GM19324 (cell line): ENCODE results near the gene MYOF.

Experiments used
- ATAC-seq: cut with Tn5 transposase; IDR thresholded peaks from one replicate; pipeline ENCODE4 v1.9.1; 2021; ENCODE audit warnings: mild to moderate bottlenecking, moderate library complexity; ENCODE audit not compliant: unreplicated experiment, low FRiP score

The MYOF gene

DNA sequence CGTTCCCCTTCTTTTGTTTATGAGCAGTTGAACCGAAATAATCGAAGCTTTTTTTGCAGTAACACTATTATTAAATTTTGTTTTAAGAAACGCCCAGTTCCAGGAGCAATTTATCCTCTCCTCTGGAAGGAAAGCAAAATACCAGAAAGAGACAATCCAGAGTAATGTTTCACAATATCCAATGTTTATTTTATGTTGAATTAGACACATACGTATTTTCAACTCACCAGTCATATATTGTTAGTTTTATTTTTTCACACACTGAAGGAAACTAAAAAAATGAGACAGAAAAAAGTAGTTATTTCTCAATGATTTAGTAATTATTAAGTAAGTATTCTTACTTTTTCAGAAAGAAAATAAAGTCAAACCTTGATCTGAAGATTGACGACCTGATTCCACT is 85.1 kb downstream of the MYOF start:
- no peak for ATAC-seq

DNA sequence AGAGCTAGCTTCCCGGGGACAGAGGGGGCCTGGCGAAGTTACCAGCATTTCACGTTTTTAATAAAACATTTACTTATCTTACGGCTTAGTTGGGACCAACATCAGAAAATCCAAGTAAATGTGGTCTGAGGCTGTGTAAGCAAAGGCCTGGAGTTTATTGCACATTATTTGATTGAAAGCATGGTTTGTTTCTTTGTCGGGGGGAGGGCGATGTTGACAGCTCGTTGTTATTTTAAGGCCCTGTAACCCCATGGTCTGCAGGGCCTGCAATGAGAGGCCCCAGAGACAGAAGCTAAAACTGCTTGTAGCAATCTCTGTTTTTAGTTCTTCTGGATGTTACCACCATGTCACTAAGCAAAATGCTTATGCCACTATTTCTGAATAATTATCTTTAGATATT is 88.9 kb downstream of the MYOF start:
- ATAC-seq, result no peak

GRCh38 chr10:93392121-93392520 is 90.0 kb downstream of the MYOF start:
- ATAC-seq, result no peak

DNA sequence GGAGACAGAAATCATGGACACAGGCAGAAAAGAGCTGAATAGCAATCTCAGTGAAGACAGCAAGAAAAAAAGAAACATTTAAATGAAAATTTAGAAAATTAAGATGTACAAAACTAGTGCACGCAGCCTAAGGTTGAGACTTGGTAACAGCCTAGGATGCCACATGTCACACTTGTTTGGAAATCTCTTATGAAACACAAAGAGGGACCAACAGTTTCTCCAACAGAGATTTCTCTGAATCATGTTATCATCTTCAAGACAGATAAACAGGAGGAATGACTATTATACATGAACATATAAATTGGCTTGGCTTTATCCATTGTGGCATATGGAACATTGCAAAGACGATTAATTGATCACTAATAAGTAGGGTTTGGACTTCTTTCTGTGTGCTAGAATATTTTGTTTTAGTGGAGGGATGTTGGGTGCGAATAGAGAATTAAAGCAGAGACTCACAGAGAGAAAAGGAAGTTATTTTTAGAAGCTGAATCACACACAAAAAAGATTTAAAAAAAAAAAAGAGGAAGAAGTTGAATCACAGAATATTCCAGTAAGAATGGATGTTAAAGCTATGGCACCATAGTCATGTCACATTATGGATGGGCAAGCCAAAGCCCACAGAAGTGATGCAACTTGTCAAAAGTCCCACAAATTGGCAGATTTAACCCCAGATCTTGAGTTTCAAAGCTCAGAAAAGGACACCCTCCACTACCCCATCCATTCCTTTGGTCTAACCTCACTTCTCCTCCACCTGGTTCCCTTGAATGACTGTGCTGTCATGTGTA is 91.6 kb downstream of the MYOF start:
- ATAC-seq, result no peak

DNA sequence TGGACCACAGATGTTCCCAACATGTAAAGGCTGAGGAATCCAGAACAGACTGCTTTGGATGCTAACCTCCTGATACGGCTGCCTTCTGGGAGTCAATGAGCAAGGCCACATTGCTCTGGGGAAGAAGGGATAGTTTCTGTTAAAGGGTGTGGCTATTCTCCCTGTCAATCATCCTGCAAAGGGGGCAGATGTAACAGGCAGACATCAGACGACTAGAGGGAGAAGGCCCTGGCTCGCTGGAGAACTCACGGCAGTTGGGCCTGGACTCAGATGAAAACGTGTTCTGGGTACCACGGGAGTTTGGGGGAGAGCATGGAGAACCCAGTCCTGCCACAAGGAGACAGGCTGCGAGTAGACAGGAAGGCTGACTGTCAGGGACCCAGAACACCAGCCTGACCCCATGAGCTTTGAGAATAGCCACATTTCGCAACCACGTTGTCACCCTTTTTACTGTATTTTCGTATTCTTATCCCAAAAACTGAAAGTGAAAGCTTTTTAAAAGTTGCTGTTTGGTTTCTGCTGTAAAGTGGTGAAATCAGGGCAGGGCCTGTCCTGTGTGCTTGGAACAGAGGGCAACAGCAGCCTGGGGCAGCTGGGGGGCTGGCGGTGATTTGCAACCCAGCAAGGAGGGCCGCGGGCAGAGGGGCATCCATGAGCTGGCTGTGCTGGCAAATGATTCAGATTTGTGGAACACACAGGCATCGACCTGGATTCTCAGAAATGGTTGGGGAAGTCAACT is 95.3 kb downstream of the MYOF start:
- ATAC-seq, result no peak

- ATAC-seq, result no peak
Observed at GRCh38 chr10:93385345-93385744, 96.8 kb downstream of the MYOF start.

DNA sequence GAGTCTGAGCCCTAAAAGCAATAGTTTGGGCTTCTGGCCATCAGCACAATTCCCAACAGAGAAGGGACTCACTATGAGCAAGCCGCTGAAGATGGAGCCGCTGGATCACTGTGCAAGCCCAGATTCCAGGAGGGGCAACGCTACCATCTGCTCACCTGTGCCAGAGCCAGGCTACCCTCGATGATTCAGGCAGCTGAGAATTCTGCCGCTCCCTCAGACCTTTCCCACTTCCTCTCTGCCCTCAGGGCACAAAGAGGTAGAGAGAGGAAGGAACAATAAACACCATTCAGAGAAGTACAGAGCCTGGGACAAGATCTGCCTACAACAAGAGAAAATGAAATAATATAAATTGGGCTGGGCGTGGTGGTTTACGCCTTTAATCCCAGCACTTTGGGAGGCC is 98.1 kb downstream of the MYOF start:
- ATAC-seq, result no peak

- ATAC-seq, result no peak
Observed at GRCh38 chr10:93383562-93383981, 98.6 kb downstream of the MYOF start.

DNA sequence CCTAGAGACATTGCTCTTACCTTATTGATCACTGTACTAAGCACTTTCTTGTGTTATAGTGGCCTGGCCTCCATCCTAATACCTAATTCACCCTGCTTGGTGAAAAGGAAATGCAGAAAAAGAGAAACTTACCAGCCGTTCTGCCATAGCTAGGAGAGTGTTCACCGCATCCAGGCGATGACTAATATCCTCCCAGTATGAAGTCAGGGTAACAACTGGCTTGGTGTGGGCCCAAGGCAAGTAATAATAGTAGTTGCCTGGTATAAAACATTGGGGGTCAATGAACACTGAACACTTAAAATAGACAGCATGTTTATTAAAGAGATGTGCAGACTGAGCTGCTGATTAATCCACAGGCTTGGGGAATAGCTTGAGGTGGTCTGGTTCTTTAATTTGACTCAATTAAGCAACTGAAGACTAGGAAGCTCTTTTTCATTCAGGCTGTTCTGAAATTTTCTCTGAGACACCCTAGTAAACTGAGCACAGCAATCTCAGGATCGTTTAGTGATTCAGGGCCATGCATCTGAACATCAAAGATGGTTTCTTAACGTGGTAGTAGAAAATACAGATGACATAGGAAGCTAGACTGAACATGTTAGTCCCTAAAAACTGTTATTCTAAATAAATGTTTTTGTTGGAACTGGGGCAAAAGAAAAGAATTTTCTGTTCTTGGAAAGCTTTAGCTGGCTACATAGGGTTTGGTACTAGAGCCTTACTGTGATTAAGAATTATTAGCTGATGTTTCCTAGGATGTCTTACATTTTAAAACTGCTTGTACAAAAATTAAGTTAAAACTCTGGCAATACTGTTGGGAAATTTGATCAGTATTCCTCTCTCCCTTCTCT is 102.2 kb downstream of the MYOF start:
- no peak for ATAC-seq

- no peak for ATAC-seq
Observed at GRCh38 chr10:93378997-93379730, 103.0 kb downstream of the MYOF start.

- no peak for ATAC-seq
Observed at GRCh38 chr10:93378039-93378438, 104.1 kb downstream of the MYOF start.

- ATAC-seq, result no peak
Observed at GRCh38 chr10:93376372-93377293, 105.5 kb downstream of the MYOF start.

- no peak for ATAC-seq
Observed at GRCh38 chr10:93370961-93371360, 111.2 kb downstream of the MYOF start.

DNA sequence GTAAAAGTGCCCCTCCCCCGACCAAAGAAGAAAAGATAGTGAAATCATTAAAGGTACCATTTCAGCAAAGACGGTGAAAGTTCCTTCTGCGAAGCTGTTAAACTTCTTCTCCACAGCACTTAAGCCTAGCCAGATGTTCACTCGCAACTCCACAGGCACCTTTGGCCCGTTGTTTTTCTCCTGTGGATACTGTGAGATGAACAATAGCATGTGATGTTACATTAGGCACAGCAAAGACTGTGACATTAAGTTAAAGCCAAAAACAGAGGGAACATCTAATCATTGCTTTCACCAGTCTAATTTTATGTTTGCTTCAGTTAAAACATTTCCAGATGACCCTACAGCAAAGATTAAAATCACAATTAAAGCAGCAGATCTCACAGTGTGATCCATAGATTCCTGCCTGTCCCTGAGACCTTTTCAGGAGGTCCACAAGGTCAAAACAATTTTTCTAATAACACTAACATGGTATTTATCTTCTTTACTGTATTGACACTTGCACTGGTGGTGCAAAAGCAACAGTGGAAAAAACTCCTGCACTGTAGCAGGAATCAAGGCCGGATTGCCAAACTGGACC is 112.5 kb downstream of the MYOF start:
- no peak for ATAC-seq

DNA sequence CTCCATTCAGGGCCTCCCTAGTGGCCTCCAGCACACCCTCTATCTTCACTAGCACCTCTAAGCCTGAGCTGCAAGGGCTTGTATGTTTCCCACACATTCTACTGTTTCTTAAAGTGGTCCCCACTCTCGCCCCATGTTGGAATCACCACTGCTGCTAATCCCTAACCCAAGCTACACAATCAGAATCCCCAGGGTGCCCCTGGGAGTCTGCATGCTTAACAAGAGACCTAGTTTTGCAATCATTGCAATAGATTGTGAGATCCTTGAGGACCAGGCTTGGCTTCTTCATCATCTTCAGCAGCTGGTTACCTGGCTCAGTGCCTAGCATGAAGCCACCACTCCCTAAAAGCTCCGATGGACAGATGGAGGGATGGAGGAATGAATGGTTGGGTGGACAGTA is 113.9 kb downstream of the MYOF start:
- ATAC-seq, result no peak

DNA sequence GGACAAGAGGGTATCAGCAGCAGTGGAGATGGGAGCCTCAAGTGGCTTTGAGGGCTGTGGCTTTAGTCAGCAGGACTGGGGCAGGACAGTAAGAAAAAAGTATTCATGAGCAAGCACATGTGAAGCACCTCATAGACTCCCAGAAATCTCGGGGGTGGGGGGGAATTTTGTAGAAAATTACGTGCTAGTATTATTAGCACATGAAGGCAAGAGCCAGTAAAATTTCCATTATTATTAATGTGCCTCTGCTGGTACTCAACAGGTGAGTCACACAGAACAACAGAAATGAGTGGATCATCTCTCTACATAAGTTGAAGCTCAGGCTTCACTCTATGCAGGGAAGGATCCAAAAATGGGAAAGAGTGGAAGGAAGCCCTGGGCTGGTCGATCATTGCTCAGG is 114.5 kb downstream of the MYOF start:
- ATAC-seq, result no peak

GRCh38 chr10:93364966-93365365 is 117.2 kb downstream of the MYOF start:
- no peak for ATAC-seq

DNA sequence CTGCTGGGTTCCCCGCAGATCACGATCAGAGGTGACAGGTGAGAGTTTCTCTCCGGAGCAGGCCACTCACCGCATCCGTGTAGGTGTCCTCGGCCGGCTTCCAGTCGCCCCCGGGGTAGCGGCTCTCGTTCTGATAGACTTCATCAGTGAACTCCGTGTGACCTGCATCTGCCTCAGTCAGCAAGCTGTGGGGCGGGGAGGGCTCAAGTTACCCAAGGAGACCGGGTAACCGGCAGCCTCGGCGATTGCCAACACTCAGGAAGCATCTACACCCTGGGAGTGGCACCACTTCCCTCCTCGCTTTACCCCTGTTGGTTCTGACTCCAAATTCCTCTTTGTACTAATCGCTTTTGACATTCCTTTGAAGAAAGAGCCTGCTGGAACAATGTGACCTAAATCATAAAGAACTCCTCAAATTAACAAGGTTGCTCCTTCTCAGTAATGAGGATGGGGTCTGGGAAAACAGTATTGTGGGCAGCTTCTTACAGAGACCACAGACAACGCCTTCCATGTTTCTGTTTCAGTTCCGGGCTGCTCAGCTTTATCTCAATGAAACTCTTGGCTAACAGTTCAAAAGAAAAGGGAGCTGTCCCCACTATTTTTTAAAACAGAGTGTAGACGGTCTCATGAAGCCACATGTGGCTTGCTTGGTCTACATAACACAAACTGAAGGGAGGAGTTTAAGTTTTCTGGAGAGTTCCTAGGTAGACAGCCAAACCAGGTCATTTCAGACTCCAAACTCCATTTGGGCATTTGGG is 118.1 kb downstream of the MYOF start:
- ATAC-seq, result no peak
